ENCODE data around the gene UGT2B15.
"Not testable (repeated sequence)": the region's sequence is repeated elsewhere in the genome, so short reads cannot be mapped to it uniquely, and the experiment has no call there.

UGT2B15 gene

DNA sequence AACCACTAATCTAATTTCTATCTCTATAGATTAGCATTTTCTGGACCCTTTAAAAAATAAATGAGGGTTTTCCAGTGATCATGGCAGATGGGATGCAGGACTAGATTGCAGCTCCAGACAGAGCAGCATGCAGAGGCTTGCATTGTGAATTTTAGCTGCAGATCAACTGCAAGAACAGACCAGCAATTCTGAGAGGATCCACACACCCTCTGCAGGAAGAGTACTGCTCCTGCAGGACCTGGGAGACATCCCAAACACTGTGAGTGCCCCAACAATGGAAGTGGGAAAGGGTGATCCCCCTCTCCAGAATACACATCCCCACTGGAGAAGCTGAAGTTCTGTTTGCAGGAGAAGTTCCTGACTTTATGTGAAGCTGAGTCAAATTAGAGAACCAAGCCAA lies 765 bp upstream of the UGT2B15 start:
- not testable (repeated sequence) for H3K4me3 Mint-ChIP-seq; H3K27ac Mint-ChIP-seq; H3K36me3 Mint-ChIP-seq (ENCODE audit: insufficient read depth); H3K4me1 Mint-ChIP-seq (ENCODE audit: low read depth in 2 of 2); H3K27me3 Mint-ChIP-seq; DNase-seq; ATAC-seq (replicated peaks)
- H3K9me3 Mint-ChIP-seq: peaks cover 0 to 12% of the 10 kb centered on the region in 2 donors

DNA sequence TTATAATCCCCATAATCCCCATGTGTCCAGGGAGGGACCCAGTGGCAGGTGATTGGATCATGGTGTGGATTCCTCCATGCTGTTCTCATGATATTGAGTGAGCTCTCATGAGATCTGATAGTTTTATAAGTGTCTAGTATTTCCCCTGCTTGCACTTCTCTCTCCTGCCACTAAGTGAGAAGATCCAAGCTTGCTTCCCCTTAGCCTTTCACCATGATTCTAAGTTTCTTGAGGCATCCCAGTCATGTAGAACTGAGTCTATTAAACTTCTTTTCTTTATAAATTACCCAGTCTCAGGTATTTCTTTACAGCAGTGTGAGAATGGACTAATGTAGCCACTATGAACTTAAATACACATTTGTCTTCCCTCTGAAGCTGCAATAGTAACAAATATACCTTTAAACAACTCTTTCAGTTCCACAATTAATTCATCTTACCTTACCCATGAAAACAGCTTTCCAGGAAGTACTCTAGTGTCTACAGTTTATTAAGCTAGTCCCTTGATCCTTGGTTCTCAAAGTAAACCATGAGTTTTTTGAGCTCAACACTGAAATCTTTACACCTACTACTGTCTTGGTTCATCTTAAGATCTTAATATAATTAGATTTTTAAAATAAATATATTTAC lies 1.8 kb downstream of the UGT2B15 start:
- not testable (repeated sequence) for H3K9me3 Mint-ChIP-seq; H3K27ac Mint-ChIP-seq; ATAC-seq (replicated peaks); DNase-seq; H3K36me3 Mint-ChIP-seq (ENCODE audit: insufficient read depth); H3K4me1 Mint-ChIP-seq (ENCODE audit: low read depth in 2 of 2); H3K27me3 Mint-ChIP-seq; H3K4me3 Mint-ChIP-seq

DNA sequence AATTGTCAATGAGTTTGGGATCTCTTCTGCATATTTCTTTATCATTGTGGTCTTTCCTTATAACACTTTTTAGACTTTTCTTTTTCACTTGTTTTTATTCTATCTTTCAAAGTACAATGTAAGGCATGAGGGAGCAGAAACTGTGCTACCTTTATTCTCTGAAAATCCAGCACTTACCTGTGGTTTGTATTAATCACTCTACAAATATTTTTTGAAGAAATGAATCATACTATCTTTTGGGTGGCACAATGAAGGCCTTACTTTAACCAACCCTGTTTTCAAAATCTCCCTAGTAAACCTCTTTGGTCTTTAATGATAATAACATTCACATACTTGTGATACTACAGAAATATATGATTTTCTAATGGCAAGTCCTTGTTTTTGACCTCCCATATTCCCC lies 2.9 kb downstream of the UGT2B15 start:
- not testable (repeated sequence) for H3K4me3 Mint-ChIP-seq; ATAC-seq (replicated peaks); H3K4me1 Mint-ChIP-seq (ENCODE audit: low read depth in 2 of 2)

DNA sequence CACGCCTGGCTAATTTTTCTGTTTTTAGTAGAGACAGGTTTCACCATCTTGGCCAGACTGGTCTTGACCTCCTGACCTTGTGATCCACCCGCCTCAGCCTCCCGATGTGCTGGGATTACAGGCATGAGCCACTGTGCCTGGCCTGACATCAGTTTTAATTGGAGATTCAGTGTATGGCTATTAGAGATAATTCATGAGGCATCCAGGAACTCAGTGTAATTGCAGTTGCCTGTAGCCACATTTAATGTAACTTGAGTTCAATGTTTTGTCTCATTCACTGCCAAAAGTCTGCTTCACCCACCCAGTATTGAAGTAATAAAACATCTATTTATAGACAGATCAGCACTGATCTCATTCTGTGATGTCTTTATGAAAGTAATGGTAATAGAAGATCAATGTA lies 5.7 kb downstream of the UGT2B15 start:
- H3K27me3 Mint-ChIP-seq; H3K4me3 Mint-ChIP-seq; H3K4me1 Mint-ChIP-seq (ENCODE audit: low read depth in 2 of 2); DNase-seq; H3K9me3 Mint-ChIP-seq; H3K27ac Mint-ChIP-seq; ATAC-seq (replicated peaks); H3K36me3 Mint-ChIP-seq (ENCODE audit: insufficient read depth): not testable (repeated sequence)

More for the DNA sequence above, 2.9 kb downstream of the UGT2B15 start:
- H3K27me3 Mint-ChIP-seq; H3K9me3 Mint-ChIP-seq; H3K27ac Mint-ChIP-seq; DNase-seq; H3K36me3 Mint-ChIP-seq (ENCODE audit: insufficient read depth): not testable (repeated sequence)

DNA sequence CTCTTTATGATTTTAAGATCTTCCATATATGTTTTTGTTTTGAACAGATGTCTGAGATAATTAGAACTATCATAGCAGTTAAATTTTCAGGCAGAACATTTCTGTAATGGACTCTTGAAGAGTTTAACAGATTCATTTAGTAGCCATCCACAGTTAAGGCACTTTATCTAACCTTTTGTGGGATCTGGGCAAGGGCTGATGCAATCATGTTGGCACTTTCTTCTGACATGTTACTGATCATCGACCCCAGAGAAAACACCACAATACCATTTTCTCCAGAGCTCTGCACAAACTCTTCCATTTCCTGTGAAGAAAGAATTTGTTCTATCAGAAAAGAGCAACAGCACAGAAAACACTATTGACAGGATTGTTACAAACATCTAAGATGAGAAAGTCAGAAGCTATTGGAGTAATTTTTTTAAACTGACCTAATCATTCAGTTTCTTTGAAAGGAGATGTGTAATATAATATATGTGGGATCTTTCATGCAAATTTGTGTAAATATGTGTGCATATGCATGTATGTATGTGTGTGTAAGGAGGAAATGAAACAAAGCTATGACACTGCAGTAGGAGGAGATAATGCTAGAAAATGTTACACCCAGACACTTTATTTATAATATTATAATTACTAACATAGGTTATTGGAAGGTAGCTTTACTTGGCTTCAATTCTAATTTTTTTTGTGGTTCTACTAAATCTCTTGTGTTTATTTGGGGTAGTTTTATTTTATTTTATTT lies 7.4 kb downstream of the UGT2B15 start:
- not testable (repeated sequence) for H3K27me3 Mint-ChIP-seq; H3K4me1 Mint-ChIP-seq (ENCODE audit: low read depth in 2 of 2); H3K4me3 Mint-ChIP-seq; DNase-seq; H3K27ac Mint-ChIP-seq; H3K36me3 Mint-ChIP-seq (ENCODE audit: insufficient read depth); ATAC-seq (replicated peaks); H3K9me3 Mint-ChIP-seq

DNA sequence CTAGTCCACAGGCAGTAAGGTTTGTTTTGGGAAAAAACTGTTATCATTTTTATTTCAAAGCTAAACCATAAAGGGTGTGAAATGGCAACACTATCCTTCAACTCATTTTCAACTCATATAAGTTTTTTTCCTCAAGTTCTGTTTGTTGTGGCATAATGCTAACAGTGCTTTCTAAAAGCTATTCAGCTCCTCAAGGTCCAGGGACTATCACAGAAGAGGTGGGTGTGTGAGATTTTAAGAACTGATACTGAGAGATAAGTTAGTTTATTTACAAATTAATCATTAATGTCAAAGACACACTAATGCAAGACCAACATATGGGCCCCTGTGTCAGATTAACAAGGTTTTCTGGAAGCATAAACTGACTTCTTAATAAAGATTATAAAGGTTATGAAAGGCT lies 11.8 kb downstream of the UGT2B15 start:
- no peaks in the 10 kb centered on the region for H3K9me3 Mint-ChIP-seq
- ATAC-seq (replicated peaks) (no peak), DNase-seq (no peak)
- H3K4me1 Mint-ChIP-seq (ENCODE audit: low read depth in 2 of 2): no peaks in the 10 kb centered on the region
- no peak overlapping the region for H3K27ac Mint-ChIP-seq
- no peak overlapping the region for H3K4me3 Mint-ChIP-seq
- H3K27me3 Mint-ChIP-seq: no peaks in the 10 kb centered on the region
- no peaks in the 10 kb centered on the region for H3K36me3 Mint-ChIP-seq (ENCODE audit: insufficient read depth)

DNA sequence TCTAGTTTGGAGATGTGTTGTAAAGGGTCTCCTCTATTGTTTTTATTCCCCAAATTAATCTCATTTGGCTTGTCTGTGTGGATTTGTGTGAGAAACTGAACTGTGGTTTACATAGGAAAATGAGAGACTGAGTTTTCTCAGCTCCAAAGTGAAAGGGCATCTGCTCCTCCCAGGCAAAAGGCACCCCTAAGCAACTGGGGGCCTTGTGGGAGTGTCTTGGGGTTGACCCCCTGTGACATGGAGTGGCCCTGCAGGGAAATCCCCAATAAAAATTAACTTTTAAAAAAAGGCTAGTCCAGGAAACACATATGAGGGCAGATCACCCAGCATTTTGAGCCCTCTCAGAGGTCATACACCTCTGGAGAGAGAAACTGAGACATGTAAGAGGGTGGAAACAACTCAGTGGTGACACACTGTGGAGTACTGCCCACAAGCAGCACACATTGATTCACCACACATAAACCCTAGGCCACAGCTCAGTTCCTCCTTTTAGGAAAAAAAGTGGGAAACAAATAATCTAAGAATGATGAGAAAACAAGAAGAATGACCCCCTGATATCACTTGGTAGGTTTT lies 13.3 kb downstream of the UGT2B15 start:
- H3K27me3 Mint-ChIP-seq; H3K4me1 Mint-ChIP-seq (ENCODE audit: low read depth in 2 of 2); ATAC-seq (replicated peaks); H3K27ac Mint-ChIP-seq; H3K9me3 Mint-ChIP-seq; DNase-seq; H3K36me3 Mint-ChIP-seq (ENCODE audit: insufficient read depth); H3K4me3 Mint-ChIP-seq: not testable (repeated sequence)

DNA sequence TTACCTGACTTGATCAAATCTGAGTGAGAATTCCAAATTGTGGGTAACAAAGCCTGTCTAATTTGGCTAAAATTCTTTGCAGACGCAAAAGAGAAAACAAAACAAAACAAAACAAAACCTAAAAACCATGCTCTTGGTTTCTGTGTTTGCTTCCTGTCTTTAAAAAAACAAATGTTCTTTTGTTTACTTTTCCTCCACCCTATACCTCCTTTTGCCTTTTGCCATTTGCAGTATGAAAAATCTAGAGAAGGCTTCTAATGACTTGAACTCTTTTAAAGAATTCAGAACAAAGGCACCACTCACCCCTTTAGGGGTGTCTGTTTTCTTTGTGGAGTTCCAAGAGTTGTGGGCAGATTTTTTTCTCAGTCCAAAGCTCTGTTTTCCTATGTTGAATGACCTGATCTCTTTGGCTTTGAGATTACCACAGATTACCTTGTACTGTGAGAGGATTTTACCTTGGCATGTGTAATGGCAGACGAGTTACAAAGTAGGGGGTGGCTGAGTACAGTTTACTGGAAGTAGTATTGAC lies 13.9 kb downstream of the UGT2B15 start:
- H3K4me1 Mint-ChIP-seq (ENCODE audit: low read depth in 2 of 2); H3K27ac Mint-ChIP-seq; ATAC-seq (replicated peaks); H3K9me3 Mint-ChIP-seq; H3K4me3 Mint-ChIP-seq; DNase-seq; H3K27me3 Mint-ChIP-seq; H3K36me3 Mint-ChIP-seq (ENCODE audit: insufficient read depth): not testable (repeated sequence)

DNA sequence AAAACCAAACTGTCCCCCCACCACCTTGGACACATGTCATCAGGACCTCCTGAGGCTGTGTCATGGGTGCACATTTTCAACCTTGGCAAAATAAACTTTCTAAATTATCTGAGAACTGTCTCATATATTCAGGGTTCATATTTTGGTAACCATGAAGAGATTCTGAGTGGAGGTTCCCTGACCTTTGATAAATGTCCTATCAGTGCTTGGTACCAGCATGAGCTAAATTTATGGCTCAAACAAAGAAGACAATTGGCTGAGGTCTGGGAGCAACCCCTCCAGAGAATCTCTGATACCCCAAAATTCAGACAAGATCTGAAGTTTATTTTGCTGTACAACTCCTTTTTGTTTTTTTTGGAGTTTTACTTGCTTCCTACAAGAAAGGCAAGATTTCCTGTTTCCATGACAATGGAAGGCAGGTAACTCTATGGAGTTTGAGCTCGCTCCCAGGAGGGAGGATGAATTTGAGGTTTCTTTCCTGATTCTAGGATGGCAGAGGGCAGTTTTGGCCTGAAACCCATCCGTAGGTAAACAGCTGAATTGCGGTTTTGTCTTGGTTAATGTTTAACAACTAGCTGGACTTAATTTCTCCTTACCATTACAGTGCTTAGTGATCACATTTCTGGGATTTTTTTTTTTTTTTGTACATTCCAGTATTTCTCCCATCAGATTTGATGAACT lies 14.5 kb downstream of the UGT2B15 start:
- ATAC-seq (replicated peaks) (no peak), DNase-seq (no peak)
- Mint-ChIP-seq H3K9me3 (peaks cover 0 to 3% of the 10 kb centered on the region in 2 donors), H3K27me3 (no peaks in the 10 kb centered on the region), H3K4me1 (ENCODE audit: low read depth in 2 of 2) (no peaks in the 10 kb centered on the region), H3K36me3 (ENCODE audit: insufficient read depth) (no peaks in the 10 kb centered on the region), H3K27ac (no peak overlapping the region), H3K4me3 (no peak overlapping the region)

DNA sequence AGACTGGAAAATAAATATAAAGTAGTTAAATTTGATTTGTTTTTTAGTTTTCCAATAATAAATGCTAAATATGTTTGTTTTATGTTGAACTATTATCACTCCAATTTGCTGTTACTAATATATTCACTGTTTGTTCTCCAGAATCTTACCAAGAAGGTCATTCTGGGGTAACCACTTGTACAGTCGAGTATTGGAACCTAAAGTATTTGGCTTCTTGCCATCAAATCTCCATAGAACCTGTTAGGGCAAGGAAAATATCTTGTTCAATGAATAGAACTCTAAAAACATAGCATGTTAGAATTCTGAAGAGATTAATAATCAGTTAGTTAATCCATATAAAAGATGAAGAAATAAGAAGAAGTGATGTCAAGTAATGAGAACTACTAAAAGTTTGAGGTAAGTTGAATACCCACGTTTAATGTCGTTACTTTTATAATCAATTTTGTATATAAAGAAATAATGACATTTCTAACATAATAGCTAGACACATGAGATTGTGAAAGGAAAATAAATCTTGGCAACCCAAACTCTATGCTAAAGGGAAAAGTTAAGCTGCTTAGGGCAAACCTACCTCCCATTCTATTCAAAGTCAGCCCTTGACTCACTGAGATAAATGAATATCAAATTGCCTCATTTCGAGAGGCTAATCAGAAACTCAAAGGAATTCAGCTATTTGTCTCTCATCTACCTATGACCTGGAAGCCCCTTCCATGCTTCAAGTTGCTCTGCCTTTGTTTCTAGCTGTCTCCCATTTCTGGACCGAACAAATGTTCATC lies 15.3 kb downstream of the UGT2B15 start:
- Mint-ChIP-seq H3K27me3 (no peaks in the 10 kb centered on the region), H3K4me3 (no peak overlapping the region), H3K36me3 (ENCODE audit: insufficient read depth) (no peaks in the 10 kb centered on the region), H3K27ac (no peak overlapping the region), H3K9me3 (peaks cover 0 to 6% of the 10 kb centered on the region in 2 donors), H3K4me1 (ENCODE audit: low read depth in 2 of 2) (no peaks in the 10 kb centered on the region)
- DNase-seq (no peak), ATAC-seq (replicated peaks) (no peak)

DNA sequence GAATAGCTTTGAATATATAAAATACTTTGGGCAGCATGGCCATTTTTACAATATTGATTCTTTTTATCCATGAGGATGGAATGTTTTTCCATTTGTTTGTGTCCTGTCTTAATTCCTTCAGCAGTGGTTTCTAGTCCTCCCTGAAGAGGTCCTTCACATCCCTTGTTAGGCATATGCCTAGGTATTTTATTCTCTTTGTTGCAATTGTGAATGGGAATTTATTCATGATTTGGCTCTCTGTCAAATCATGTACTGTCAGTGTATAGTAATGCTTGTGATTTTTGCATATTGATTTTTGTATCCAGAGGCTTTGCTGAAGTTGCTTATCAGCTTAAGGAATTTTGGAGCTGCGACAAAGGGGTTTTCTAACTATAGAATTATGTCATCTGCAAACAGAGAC lies 18.5 kb downstream of the UGT2B15 start:
- no peaks in the 10 kb centered on the region for H3K27me3 Mint-ChIP-seq

DNA sequence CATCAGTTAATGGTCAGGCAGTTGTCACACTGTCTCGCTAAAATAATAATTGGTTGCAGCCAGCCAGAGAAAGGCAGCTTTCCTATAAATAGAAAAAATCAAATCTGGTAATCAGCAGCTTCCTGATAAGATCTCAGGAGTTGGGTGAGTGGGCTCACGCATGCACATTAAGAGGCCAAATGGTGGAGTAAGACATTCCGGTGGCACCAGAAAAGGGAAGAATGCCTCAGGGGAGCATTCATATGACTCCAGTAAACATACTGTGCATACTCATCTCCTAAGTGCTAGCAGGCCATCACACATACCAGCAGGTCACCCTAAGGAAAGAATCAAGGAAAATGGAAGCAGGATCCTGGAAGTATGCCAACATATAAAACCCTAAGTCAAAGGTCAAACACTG lies 40.1 kb downstream of the UGT2B15 start:
- DNase-seq (no peak), ATAC-seq (replicated peaks) (no peak)
- H3K27me3 Mint-ChIP-seq: no peaks in the 10 kb centered on the region
- H3K4me3 Mint-ChIP-seq: no peak overlapping the region
- H3K27ac Mint-ChIP-seq: no peak overlapping the region
- H3K9me3 Mint-ChIP-seq: no peaks in the 10 kb centered on the region
- H3K36me3 Mint-ChIP-seq (ENCODE audit: insufficient read depth): no peaks in the 10 kb centered on the region
- no peaks in the 10 kb centered on the region for H3K4me1 Mint-ChIP-seq (ENCODE audit: low read depth in 2 of 2)

More for the DNA sequence above, 18.5 kb downstream of the UGT2B15 start:
- Mint-ChIP-seq H3K4me3 (no peak overlapping the region), H3K27ac (no peak overlapping the region), H3K9me3 (peaks cover 0 to 6% of the 10 kb centered on the region in 2 donors), H3K36me3 (ENCODE audit: insufficient read depth) (no peaks in the 10 kb centered on the region), H3K4me1 (ENCODE audit: low read depth in 2 of 2) (no peaks in the 10 kb centered on the region)
- DNase-seq (no peak), ATAC-seq (replicated peaks) (no peak)

DNA sequence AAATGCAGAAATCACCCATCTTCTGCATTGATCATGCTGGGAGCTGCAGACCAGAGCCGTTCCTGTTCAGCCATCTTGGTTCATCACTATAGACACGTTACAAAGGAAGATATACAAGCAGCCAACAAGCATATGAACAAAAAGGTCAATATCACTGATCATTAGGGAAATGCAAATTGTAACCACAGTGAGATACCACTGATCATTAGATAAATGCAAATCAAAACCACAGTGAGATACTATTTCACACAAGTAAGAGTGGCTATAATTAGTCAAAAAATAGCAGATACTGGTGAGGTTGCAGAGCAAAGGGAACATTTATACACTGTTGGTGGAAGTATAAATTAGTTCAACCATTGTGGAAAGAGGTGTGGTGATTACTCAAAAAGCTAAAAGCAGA lies 47.7 kb downstream of the UGT2B15 start:
- H3K27ac Mint-ChIP-seq; H3K36me3 Mint-ChIP-seq (ENCODE audit: insufficient read depth); DNase-seq; H3K4me1 Mint-ChIP-seq (ENCODE audit: low read depth in 2 of 2); H3K9me3 Mint-ChIP-seq; ATAC-seq (replicated peaks); H3K4me3 Mint-ChIP-seq; H3K27me3 Mint-ChIP-seq: not testable (repeated sequence)

Data from effector memory CD8-positive, alpha-beta T cell (primary cell).